Mammary epithelial cell (primary cell): ENCODE data around the gene CDKN2AIPNL.

Experiments used
- CTCF ChIP-seq, 2 donors: IDR thresholded peaks in 1 of 2; conservative IDR thresholded peaks in 1 of 2; 2 replicates each; pipeline ENCODE4 v1.5.1; 2011 to 2012; ENCODE audit warnings: inconsistent platforms in 2 of 2, low read length in 2 of 2, mild to moderate bottlenecking in 2 of 2, control low read depth in 1 of 2, low read depth in 1 of 2; ENCODE audit not compliant: insufficient read depth in 1 of 2; ENCODE audit errors: extremely low read depth in 1 of 2
- EZH2 ChIP-seq: IDR thresholded peaks from 2 replicates; pipeline ENCODE4 v1.6.1; 2012; ENCODE audit warnings: low read length, inconsistent platforms, borderline replicate concordance

DNA sequence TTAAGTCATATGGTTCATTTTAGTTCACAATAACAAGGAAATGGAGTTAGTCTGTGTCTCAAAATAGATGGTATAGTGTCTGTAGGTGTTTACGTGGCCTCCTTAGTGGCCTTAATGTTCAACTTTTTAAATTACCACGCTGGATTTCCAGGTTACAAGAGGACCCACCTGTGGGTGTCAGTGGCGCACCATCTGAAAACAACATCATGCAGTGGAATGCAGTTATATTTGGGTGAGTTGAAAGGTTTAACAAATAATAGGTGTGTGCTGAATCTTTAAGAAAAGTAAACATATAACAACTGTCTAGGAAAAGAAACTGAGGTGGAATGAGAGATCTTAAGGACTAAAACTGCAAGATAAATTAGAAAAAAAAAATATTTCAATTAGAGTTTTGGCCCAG, 37.4 kb downstream of the CDKN2AIPNL start:
- TF ChIP-seq CTCF (conservative IDR thresholded peaks at IDR 0.05 in 1 of 2, IDR thresholded peaks at IDR 0.05 in 1 of 2; ENCODE audit: extremely low read depth in 1 of 2, insufficient read depth in 1 of 2, low read depth in 1 of 2, low read length in 2 of 2) (no peak), EZH2 (no peak)
